GM04504 (cell line): ENCODE data around the gene SPEF2.
"Not testable (repeated sequence)": the region's sequence is repeated elsewhere in the genome, so short reads cannot be mapped to it uniquely, and the experiment has no call there.

Source experiments
- DNase-seq: peaks from one replicate; pipeline ENCODE4 v3.0.0-alpha.2; 2012; ENCODE audit warnings: low read depth

The SPEF2 gene

GRCh38 chr5:35659556-35659955, 41.9 kb downstream of the SPEF2 start:
- DNase-seq = no peak

DNA sequence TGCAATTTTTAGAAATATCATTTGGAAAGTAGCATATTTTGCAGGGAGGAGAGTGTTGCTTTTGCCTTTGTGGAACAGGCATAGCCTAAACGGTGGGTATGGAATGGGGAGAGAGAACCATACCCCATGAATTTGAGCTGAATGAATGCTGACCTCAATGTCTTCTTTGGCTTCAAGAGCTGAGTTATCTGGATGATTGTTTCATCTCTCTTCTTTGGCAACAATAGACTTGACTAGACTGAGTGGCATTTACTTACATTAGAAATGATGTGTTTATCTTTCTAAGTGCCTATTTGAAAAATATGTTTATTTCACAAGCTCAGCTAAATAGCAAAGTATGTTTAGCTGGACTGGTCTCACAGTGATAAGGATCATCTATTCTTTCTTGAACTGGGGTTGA, 42.8 kb downstream of the SPEF2 start:
- DNase-seq = no peak

DNA sequence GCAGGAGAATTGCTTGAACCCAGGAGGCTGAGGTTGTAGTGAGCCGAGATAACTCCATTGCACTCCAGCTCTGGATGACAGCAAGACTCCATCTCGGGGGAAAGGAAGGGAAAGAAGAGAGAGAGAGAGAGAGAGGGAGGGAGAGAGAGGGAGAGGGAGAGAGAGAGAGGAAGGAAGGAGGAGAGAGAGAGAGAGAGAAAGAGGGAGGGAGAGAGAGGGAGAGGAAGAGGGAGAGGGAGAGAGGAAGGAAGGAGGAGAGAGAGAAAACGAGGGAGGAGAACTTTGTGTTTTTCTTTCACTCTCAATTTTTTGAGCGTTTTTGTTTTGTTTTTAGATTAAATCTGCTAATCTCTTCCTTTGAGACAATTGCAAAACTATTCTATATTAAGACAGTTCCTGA, 46.9 kb downstream of the SPEF2 start:
- no peak for DNase-seq

GRCh38 chr5:35665096-35665495, 47.4 kb downstream of the SPEF2 start:
- DNase-seq = no peak

GRCh38 chr5:35668319-35668718, 50.7 kb downstream of the SPEF2 start:
- DNase-seq = no peak

DNA sequence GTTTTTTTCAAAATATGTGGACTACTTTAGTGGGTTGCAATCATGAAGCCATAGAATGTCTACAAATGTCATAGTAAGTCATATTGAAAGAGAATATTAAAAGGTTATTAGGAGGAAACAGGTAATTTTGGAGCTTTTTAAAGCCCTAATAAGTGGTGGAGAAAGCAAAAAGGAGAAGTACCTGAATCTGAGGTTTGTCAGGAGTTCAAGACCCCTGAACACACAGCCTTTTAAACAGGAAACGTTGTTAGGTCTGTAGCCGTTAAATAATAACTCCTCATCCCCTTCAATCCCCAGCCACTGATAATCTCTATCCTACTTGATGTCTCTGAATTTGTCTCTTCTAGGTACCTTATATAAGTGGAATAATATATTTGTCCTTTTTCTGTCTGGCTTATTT, 51.1 kb downstream of the SPEF2 start:
- no peak for DNase-seq

DNA sequence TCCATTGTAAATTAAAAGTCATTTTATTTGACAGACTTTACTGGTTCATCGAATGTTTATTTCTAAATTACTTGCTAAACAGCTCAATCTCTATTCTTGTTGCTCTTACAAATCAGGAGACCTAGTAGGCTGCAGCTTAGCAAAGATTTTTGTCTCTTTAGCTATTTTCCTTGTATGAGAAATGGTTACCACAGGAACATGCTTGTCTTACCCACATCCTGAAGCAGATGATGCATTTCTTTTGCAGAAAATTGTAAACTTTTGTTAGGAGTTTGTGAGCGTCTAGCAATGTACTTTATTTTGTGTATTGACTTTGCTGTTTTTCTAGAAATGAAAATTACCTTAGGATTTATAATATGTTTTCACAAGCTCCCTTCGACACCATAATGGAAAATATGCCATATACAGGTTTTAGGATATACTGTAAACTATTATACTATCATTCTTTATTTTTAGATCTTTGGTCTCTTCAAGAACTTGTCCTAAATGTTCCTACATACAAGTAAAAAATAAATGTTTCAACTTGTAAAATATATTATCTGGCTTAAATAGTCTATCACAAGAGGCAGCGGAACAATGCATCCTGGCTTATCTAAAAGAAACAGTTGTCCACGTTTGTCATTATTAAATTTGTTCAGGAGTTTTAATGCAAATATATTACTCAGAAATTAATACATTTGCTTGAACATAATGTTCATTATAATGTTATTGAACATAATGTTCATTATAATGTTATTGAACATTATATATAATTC, 54.1 kb downstream of the SPEF2 start:
- no peak for DNase-seq

DNA sequence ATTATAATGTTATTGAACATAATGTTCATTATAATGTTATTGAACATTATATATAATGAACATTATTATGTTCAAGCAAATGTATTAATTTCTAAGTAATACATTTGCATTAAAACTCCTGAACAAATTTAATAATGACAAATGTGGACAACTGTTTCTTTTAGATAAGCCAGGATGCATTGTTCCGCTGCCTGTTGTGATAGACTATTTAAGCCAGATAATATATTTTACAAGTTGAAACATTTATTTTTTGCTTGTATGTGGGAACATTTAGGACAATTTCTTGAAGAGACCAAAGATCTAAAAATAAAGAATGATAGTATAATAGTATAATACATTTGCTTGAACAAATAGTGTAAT, 54.6 kb downstream of the SPEF2 start:
- DNase-seq = not testable (repeated sequence)

GRCh38 chr5:35672995-35673394, 55.3 kb downstream of the SPEF2 start:
- no peak for DNase-seq

DNA sequence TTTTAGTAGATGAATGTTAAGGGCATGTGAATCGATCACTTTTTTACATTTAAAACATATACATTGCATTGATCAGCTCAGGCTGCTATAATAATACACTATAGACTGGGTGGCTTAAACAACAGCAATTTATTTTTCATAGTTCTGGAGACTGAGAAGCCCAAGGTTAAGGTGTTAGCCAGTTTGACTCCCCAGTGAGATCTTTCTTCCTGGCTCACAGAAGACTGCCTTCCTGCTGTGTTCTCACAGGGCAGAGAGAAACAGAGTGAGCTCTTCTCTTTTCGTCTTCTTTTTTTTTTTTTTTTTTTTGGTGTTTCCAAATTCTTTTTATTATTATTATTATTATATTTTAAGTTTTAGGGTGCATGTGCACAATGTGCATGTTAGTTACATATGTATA, 56.4 kb downstream of the SPEF2 start:
- DNase-seq = no peak

GRCh38 chr5:35675392-35675791, 57.7 kb downstream of the SPEF2 start:
- DNase-seq = no peak

GRCh38 chr5:35677878-35678277, 60.2 kb downstream of the SPEF2 start:
- DNase-seq = no peak

DNA sequence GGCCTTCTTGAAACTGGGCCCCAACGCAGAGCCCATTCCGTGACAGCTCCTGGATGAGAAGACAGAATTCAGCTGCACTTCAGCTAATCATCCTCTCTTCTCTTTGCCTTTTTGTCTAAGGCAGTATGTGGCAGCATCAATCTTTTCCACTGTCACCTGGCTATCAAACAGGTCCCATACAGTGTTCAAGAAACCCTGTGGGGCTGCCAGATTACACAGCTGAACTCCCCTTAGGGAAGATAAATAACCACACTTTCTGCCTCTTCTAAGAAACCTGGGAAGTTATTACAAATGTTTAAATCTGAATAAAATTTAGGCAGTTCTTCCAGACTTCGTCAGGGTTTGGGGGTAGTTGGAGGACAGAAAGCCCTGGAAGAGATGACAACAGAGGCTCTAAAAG, 61.0 kb downstream of the SPEF2 start:
- no peak for DNase-seq

- no peak for DNase-seq
These were observed 61.7 kb downstream of the SPEF2 start for GRCh38 chr5:35679357-35679756.

DNA sequence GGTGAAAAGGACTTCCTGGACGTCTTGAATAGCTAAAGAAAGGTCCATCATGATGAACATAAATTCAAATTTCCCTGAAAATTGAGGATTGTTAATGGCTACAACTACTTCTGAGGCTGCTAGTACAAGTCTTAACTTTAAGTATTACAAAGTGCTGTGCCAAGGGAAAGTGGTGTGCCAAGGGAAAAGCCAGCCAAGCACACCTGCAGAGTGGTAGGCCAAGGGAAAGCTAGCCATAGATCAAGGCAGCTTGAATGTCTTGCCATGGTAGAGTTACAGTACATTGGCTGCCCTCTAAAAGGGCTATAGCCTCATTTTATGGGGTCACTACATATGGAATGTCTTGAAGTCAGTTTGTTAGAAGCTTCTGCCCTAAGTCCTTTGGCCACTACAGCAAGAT, 64.2 kb downstream of the SPEF2 start:
- DNase-seq = no peak

DNA sequence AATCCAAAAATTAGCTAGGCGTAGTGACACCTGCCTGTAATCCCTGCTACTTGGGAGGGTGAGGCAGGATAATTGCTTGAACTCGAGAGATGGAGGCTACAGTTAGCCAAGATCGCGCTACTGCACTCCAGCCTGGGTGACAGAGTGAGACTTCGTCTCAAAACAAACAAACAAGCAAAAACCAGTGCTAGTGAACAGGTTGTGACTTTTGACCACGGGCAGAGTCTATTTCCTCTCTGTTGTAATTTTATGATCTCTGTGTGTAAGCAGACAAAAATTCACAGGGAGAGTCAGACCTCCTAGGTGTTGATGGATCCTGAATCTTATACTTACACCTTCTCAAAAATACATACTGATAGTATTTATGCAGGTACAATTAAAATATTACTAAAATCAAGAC, 65.8 kb downstream of the SPEF2 start:
- DNase-seq = no peak

GRCh38 chr5:35685161-35685560, 67.5 kb downstream of the SPEF2 start:
- no peak for DNase-seq

DNA sequence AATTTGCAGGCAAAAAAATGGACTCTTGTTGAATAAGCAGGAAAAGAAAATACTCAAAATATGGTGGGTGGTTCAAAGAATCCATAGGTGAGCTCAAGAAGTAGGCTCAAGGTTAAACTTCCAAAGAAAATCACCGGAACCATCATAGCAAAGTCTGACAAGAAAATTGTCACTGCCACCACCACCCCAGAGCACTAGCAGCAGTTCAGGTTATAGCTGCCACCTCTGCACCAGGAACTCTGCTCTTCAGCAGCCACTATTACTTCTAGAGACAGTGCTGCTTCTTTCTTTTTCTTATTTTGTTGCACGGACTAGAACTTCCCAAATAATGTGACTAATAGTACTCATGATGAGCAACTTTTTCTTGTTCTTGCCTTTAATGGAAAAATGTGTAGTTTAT, 70.3 kb downstream of the SPEF2 start:
- no peak for DNase-seq

DNA sequence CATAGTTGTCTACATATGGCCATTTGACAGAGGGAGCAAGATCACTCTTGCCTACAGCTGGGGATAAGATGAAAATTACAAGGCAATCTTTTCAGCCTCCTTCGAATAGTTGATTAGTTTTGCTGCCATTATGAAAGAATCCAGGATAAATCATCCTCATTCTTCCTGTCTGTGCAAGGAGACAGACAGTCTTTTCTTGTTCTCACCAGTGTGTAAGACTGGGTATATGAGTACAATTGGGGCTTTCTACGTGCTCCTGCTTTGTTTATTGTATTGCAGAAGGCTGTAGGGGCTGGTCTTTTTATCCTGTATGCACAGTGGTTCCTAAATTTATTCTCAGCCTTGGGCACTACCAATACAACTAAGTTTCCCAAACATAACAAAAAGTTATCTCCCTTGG, 76.8 kb downstream of the SPEF2 start:
- DNase-seq = no peak

DNA sequence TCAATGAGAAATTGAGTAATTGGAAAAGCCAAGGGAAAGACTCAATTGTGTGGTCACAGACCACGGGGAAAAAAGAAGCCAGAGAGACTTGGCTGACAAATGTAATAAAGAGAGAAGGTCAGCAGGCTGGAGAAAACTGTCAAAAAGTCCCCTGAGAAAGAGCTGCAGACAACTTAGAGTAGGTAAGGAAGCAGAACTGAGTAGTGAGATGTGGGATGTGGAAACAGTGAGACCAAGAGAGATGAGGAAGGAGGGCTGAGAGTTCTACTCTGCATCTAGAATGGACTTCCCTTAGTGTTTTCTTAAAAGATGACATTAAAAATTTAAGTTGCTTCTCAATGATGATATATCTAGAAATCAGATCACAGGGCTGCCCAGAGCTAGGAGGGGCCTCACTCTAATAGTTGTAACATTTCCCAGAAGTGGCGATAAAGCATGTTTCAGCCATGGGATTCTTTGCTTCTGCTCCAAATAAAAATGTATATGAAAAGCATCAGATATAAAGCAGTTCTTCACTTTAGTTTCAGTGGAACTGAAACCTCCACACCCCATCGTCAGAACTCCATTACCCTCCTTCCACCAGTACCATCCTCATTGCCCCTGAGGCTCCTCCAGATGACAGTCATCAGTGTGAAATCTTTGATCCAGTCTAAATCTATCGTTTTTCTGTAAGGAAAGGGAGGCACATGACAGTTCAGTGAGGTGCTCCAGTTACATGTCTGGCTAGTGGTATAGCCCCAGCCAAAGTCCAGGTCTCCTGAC, 80.6 kb downstream of the SPEF2 start:
- DNase-seq = no peak

DNA sequence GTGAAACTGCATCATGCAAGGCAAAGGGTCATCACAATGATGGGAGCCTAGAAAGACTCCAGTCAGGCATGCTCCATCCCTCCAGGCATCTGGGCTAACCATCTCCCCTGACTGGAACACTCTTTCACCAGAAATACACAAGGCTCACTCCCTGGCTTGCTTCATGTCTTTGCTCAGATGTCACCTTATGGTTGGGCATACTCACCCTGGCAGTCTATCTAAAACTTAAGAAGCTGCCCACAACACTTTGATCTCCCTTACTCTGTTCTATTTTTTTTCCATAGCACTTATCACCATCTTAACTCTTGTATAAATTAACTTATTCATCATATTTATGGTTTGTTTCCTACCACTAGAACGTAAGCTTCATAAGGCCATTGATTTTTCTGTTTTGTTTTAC, 90.0 kb downstream of the SPEF2 start:
- no peak for DNase-seq

DNA sequence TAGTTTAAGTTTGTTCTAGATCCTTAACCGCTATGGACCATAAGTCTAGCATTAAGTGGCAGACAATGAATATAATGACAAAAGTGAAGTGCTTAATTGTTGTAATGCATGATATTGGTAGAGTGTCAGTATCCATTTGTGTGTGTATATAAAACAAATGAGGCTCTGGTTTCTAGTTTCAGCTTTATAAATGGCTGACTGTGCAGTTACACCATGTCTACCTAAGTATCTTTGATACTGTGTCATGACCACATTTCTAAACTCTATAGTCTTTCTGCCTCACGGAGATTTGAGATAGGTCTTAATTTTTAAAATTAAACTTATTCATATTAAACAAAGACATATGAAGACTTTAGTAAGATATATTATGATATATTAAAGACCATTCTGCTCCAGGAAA, 92.0 kb downstream of the SPEF2 start:
- DNase-seq = no peak

- no peak for DNase-seq
These were observed 100.1 kb downstream of the SPEF2 start for GRCh38 chr5:35717718-35718117.

DNA sequence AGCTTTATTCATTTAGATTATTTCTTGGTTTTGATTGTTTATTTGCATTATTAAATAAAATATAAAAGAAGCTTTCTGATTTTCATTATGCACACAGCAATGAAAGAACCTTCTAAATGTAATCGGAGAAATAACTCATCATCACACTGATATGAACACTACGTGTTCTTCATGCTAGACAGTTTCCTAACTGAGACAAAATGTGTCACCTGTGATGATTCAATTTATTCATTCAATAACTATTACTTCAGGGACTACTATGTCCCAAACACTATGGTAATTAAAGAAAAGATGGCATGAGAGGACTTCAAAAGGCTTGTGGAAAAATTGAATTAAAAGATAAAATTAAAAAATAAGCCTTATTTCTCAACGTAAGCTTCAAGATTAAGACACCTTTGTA, 118.1 kb downstream of the SPEF2 start:
- no peak for DNase-seq
